ENCODE data around the gene NHLRC2. TPM values are rescaled to one million over a fixed set of nuclear protein-coding genes. Genes with fewer than 3 reads are reported as not detected.

NHLRC2 gene
- total RNA-seq, 1 donor from 2014 or later: 20.4 TPM

DNA sequence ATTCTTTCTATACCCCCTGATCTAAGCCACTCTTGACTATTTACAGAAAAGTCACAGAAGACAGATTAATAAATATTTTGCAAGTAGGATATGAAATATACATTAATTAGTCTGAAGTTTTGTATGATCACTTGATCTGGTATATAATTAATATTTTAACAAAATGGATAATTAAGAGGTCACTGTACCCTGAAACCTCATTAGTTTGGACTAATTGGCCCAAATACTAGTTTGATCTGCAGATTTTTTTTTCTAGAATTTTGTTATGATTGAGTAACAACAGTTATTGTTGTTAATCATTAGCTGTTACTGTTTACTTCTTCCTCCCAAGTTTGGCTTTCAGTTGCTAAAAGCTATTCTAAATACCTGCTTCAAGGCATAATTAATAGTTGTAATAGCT, 2.7 kb downstream of the NHLRC2 start:
- DNase-seq (ENCODE audit: low spot score in 2 of 2) (no peak), FAIRE-seq (no peak)

- DNase-seq (ENCODE audit: low spot score in 2 of 2) (no peak), FAIRE-seq (no peak)
Measured at GRCh38 chr10:113858541-113858940, 4.1 kb downstream of the NHLRC2 start.

DNA sequence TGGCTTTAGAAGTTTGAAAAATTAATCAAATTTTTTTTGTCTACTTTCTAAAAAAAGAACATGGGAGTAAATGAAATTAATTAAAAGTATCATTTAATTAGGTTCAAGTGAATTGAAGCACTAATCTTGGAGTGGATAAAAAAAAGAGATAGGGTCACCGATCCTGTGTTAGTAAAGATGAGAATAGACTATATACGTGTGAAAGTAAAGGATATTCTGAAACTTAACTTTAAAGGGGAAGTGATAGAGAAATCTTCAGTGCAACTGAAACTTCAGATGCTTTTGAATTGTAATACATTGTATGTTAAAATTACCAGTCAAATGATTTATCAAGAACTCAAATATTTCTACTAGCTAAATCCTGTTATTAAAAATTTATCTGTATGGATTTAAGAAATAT, 4.8 kb downstream of the NHLRC2 start:
- DNase-seq (ENCODE audit: low spot score in 2 of 2) (no peak), FAIRE-seq (no peak)

DNA sequence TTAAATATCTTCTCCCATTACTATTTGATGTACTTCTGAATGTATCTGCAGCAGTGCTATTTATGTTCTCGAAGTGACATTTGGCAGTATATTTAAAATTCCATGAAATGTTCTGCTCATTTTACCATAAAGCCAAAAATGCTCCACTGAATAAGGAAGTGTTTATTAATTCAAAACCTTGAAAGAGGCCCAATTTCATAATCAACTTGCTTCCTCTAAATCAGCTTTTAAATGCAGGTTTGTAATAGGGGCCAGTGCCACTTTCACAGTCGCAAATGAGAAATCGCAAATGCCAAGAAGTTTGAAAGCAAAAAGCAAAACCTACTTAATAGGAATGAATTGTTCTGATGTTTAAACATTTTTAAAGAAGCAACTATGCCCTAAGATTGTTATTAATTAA, 11.4 kb downstream of the NHLRC2 start:
- FAIRE-seq (no peak), DNase-seq (ENCODE audit: low spot score in 2 of 2) (no peak)

DNA sequence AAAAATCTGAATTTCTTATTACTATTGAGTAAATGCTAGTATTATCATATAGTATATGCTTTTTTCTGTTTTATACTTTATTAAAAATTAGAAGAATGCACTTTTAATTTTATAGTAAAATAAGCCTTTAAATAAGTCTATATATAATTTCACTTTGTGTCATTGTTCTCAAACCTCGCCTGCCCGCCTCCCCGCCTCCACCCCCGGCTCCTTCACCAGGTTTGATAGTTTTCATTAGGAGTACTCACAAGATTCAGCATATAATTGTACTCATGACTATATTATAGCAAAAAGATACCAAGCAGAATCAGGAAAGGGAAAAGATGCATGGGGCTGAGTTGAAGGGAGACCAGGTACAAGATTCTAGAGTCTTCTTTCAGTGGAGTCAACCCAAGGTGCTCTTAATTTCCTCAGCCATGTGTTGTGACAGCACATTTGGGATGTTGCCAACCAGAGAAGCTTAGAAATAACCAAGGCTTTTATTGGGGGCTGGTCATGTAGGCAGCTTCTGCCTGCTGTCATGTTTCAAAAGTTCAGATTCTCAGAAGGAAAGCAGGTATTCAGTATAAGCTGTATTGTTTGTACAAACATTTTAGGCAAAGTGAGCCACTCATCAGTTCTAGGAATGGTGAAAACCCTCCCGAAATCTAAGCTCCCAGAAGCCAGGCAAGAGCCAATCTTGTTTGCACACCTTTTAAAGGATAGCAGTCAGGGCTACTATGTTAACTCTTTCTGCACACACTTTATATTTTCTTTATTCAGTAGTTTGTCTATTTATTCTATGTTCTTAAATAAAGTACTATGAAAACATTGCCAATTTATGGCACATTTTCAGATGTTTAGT, 12.3 kb downstream of the NHLRC2 start:
- FAIRE-seq: no peak

GRCh38 chr10:113867904-113868303, 13.4 kb downstream of the NHLRC2 start:
- no peak for FAIRE-seq
- no peak for DNase-seq (ENCODE audit: low spot score in 2 of 2)

More for the DNA sequence above, 12.3 kb downstream of the NHLRC2 start:
- DNase-seq (ENCODE audit: low spot score in 2 of 2): no peak

GRCh38 chr10:113869789-113870188, 15.3 kb downstream of the NHLRC2 start:
- DNase-seq (ENCODE audit: low spot score in 2 of 2): no peak
- no peak for FAIRE-seq

DNA sequence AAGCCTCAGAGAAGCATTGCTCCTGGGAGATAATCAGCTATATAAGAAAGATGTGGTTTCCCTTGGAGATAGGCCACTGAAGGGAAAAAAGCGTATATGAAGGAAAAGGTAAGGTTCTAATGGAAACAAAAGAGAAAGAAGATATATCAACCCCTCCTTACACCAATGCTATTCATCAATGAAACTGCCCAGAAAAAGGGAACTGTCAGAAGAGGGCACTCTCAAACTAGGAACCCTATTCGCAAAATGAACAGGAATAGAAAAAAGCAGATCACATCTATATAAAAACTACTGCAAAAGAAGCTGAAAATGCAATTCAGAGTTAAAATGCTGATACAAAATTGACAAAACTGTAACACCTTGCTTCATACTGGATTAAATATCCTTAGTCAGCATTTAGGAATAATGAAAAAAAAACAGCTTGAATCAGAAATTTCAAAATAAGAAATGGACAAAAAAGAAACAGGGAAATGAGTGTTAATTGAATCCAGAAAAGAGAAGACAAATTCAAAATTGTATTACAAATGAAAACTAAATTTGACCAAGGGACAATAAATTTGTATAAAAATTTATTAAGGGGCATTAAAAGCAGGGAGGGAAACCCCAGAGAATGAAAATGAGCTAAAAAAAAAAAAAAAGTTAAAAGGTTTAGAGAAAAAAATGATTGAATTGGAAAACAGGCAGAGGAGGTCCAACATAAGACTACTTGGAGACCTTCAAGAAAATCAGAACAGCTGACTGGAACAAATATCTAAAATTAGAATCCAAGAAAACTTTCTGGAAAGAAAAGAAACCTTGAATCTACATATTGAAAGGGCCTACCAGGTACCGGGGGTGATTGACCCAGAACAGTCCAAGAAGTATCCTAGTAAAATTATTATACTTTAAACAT, 17.9 kb downstream of the NHLRC2 start:
- no peak for FAIRE-seq
- no peak for DNase-seq (ENCODE audit: low spot score in 2 of 2)

DNA sequence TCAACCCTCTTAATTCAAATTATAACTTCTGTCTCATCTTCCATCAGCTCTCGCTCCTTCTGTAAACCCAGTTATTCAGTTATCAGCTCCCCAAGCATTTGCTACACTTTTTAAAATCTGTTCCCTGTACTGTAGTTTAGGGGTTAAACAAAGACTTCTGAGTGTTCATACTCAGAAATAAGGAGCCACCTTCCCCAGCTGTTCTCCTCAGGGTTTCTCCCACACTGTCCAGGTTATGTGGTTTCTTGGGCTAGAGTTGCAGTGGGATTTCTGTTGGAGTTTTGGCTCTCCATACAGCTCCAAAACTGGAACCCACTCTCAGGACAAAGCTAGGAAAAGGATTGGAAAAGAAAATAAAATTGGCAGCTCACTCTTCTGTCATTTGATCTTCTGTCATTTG, 20.8 kb downstream of the NHLRC2 start:
- no peak for DNase-seq (ENCODE audit: low spot score in 2 of 2)
- no peak for FAIRE-seq

- FAIRE-seq: no peak
- no peak for DNase-seq (ENCODE audit: low spot score in 2 of 2)
Measured at GRCh38 chr10:113876461-113876860, 22.0 kb downstream of the NHLRC2 start.

GRCh38 chr10:113879691-113880090, 25.2 kb downstream of the NHLRC2 start:
- DNase-seq (ENCODE audit: low spot score in 2 of 2) (no peak), FAIRE-seq (no peak)

DNA sequence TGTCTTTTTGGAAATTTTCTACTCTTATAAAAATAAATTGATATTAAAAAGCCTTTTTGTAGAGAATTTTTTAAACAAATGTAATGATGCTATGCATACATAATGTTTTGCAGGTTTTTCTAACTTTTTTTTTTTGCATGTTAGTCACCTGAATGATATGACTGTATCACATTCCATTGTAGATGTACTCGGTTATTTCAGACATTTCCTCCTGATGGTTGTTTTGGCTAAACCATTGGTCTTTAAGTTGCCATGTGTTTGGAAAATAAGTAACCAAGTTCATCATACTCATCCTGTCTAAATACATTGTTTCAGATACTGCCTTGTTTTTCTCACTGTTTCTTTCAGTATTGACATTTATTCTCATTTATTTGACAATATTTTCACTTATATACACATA, 25.8 kb downstream of the NHLRC2 start:
- DNase-seq (ENCODE audit: low spot score in 2 of 2) (no peak), FAIRE-seq (no peak)

DNA sequence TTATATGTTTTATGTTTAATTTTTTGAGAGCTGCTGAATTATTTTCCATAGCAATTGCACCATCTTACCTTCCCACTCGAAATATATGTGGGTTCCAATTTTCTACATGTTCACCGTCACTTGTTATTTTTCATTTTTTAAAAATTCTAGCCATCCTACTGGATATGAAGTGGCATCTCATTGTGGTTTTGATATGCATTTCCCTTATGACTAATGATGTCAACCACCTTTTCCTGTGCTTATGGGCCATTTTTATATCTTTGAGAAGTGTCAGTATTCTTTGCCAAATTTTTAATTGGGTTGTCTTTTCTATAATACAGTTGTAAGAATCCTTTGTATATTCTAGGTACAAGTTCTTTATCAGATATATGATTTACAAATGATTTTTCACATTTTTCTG, 27.8 kb downstream of the NHLRC2 start:
- DNase-seq (ENCODE audit: low spot score in 2 of 2) (no peak), FAIRE-seq (no peak)

GRCh38 chr10:113889911-113890310, 35.5 kb downstream of the NHLRC2 start:
- FAIRE-seq (no peak), DNase-seq (ENCODE audit: low spot score in 2 of 2) (no peak)

- no peak for FAIRE-seq
- no peak for DNase-seq (ENCODE audit: low spot score in 2 of 2)
Measured at GRCh38 chr10:113890769-113891168, 36.3 kb downstream of the NHLRC2 start.

GRCh38 chr10:113891476-113891875, 37.0 kb downstream of the NHLRC2 start:
- FAIRE-seq (no peak), DNase-seq (ENCODE audit: low spot score in 2 of 2) (no peak)

DNA sequence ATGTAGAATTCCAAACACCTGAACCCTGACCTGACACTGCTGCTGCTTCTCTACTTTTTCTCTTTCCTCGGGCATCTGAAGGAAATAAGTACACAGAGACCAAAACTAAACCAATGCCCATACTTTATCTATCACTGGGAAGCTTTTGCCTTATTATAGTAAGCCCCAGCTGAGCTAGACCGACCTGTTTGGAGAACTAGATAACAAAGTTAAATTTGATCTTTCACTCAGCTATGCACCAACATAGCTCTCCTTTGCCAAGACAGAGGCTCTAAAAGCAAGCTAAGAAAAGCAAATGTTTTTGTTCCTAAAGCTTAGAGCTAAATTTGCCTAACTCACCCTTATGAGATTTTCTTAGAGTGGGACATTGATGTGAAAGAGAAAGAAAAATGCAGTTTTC, 39.1 kb downstream of the NHLRC2 start:
- FAIRE-seq (no peak), DNase-seq (ENCODE audit: low spot score in 2 of 2) (no peak)

DNA sequence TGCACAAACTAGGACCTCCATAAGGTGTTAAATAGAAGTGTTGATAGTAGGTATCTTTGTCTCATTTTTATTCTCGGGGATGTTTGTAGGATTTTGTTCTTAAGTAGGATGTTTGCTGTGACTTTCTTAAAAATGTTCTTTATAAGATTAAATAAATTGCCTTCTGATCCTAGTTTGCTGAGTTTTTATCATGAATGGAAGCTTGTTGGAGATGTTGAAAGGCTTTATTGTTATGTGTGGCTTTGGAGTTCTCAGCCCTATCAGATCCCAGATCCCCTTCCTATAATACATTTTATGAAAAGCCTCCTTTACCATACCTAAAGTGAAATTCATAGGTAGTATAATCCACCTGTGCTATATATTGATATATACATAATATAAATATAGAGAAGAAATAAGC, 40.1 kb downstream of the NHLRC2 start:
- no peak for DNase-seq (ENCODE audit: low spot score in 2 of 2)

DNA sequence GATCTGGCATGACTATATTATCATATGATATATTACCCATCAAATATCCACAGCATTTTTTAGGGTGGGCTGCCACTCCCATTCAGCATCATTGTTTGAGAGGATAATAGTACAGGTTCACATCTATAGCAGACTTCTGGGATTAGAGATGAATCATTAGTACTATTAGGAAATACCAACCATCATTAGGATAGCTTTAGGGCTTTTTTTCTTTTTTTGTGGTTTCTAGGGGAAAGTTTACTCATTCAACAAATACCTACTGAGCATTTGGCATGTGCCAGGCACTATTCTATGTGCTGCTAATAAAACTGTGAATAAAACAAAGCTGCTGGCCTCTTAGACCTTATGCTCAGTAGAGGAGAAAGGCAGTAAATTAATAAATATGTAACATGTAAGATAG, 40.6 kb downstream of the NHLRC2 start:
- FAIRE-seq: no peak
- DNase-seq (ENCODE audit: low spot score in 2 of 2): no peak

More for the DNA sequence above, 40.1 kb downstream of the NHLRC2 start:
- FAIRE-seq: peak; percentile 50

DNA sequence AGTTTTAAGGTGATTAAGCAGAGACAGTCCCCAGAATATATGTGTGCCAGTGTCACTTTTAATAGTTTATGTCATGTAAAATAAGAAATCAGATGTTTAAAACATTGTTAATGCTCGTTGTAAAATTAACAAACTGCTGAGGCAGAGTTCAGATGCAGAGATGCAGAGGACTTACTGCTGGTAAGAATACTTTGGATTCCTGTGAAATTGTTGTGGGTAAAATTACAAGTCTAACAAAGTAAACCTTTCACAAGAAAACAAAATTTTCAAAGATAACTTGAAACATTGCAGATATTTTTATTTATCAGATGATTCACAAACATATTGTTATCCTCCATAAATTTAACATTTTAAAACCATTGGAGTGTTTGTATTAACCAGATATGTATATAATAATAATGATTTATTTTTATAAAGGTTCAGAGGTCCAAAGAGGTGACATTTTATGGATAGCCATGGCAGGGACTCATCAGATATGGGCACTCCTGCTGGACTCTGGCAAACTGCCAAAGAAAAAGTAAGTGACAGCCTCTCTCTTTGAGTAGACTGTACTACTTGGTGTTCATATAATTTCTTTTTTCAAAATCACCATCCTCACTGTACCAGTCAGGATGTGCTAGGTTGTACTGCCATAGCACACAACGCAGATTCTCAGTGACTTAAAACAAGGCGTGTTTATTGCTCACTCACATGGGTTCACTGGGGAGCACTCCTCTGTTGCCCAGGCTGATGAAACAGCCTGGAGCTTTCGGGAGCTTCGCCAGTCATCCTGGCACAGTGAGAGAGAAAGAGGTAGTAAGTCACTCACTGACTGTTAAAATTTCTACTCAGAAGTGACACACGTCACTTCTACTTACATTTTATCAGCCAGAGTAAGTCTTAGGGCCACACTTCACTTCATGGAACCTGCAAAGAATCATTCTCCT, 43.5 kb downstream of the NHLRC2 start:
- FAIRE-seq (no peak), DNase-seq (ENCODE audit: low spot score in 2 of 2) (no peak)

Data from frontal cortex (tissue), 4 donors.